GM11168 (cell line): ENCODE results near the gene M1AP.

Experiments
- in situ Hi-C: fragments of 300-500 bp; cut with MboI; formaldehyde crosslinking; loops from one replicate; pipeline ENCODE4 v1.12.0; 2022; ENCODE audit warnings: low sequenced_read_pairs; ENCODE audit not compliant: unreplicated experiment

M1AP gene

GRCh38 chr2:74603282-74604000 lies 44.7 kb downstream of the M1AP start:
- in situ Hi-C loops = no loop called here

- in situ Hi-C loops = no loop called here
Measured at GRCh38 chr2:74602586-74603281, 45.4 kb downstream of the M1AP start.

GRCh38 chr2:74599676-74600075 lies 48.5 kb downstream of the M1AP start:
- in situ Hi-C loops = no loop called here

- in situ Hi-C loops = no loop called here
Measured at GRCh38 chr2:74597410-74597809, 50.7 kb downstream of the M1AP start.

GRCh38 chr2:74596584-74596983 lies 51.5 kb downstream of the M1AP start:
- in situ Hi-C loops = no loop called here

- in situ Hi-C loops = no loop called here
Measured at GRCh38 chr2:74593826-74594772, 54.0 kb downstream of the M1AP start.

GRCh38 chr2:74588664-74589063 lies 59.5 kb downstream of the M1AP start:
- in situ Hi-C loops = no loop called here

- in situ Hi-C loops = no loop called here
Measured at GRCh38 chr2:74587664-74588277, 60.4 kb downstream of the M1AP start.

GRCh38 chr2:74585406-74586185 lies 62.5 kb downstream of the M1AP start:
- in situ Hi-C loops = no loop called here

- in situ Hi-C loops = no loop called here
Measured at GRCh38 chr2:74584088-74584645, 64.0 kb downstream of the M1AP start.

- in situ Hi-C loops = no loop called here
Measured at GRCh38 chr2:74583504-74583903, 64.6 kb downstream of the M1AP start.

GRCh38 chr2:74582184-74582583 lies 65.9 kb downstream of the M1AP start:
- in situ Hi-C loops = no loop called here

- in situ Hi-C loops = no loop called here
Measured at GRCh38 chr2:74581463-74581862, 66.7 kb downstream of the M1AP start.

- in situ Hi-C loops = loop anchor here (5.0 kb wide), 1 partner anchor 96 kb away; the partner anchor contains the start of genes CCDC142 and TTC31
Measured at GRCh38 chr2:74578408-74578807, 69.7 kb downstream of the M1AP start.

GRCh38 chr2:74577448-74577847 lies 70.7 kb downstream of the M1AP start:
- in situ Hi-C loops = loop anchor here (5.0 kb wide), 1 partner anchor 95 kb away; the partner anchor contains the start of genes CCDC142 and TTC31

GRCh38 chr2:74576863-74577229 lies 71.3 kb downstream of the M1AP start:
- in situ Hi-C loops = loop anchor here (5.0 kb wide), 1 partner anchor 95 kb away; the partner anchor contains the start of genes CCDC142 and TTC31

GRCh38 chr2:74576211-74576862 lies 71.8 kb downstream of the M1AP start:
- in situ Hi-C loops = loop anchor here (5.0 kb wide), 1 partner anchor 94 kb away; the partner anchor contains the start of genes CCDC142 and TTC31

- in situ Hi-C loops = loop anchor here (5.0 kb wide), 1 partner anchor 93 kb away; the partner anchor contains the start of genes CCDC142 and TTC31
Measured at GRCh38 chr2:74575320-74575719, 72.8 kb downstream of the M1AP start.
